Sigmoid colon (tissue), 4 donors: Measurements from ENCODE around the gene CC2D1B.

Experiments
- CTCF ChIP-seq, 4 experiments: fragments of 450-650 bp in 3 of 4; fragments of 200-600 bp in 1 of 4; IDR thresholded peaks; one replicate each; pipeline ENCODE4 v1.5.1; 2016 to 2019; ENCODE audit warnings: antibody characterized with exemption in 4 of 4, mild to moderate bottlenecking in 3 of 4, moderate library complexity in 2 of 4
- EP300 ChIP-seq, 4 donors: sonication (generic); formaldehyde crosslinking; IDR thresholded peaks; one replicate each; pipeline ENCODE4 v1.6.1; 2017; ENCODE audit warnings: antibody characterized with exemption in 4 of 4
- POLR2AphosphoS5 ChIP-seq, 4 donors: sonication (generic); formaldehyde crosslinking; IDR thresholded peaks; one replicate each; pipeline ENCODE4 v1.6.1; 2017; ENCODE audit warnings: antibody characterized with exemption in 4 of 4

GRCh38 chr1:52367272-52367671, 1.3 kb upstream of the CC2D1B start:
- no peak for TF ChIP-seq CTCF (IDR thresholded peaks at IDR 0.05)
- no peak for TF ChIP-seq EP300 (IDR thresholded peaks at IDR 0.05)
- no peak for TF ChIP-seq POLR2AphosphoS5 (IDR thresholded peaks at IDR 0.05)
